ENCODE results near the gene MTREX. TPM values are rescaled to one million over a fixed set of nuclear protein-coding genes. Genes with fewer than 3 reads are reported as not detected.

MTREX gene
- polyA plus RNA-seq, 2 donors, result 19.1 to 21.2 TPM

GRCh38 chr5:55410845-55411244 is 103.1 kb downstream of the MTREX start:
- Histone ChIP-seq H3K36me3 (ENCODE audit: control insufficient read depth in 2 of 2, insufficient read depth in 2 of 2, low read length in 1 of 2) (peaks cover 0 to 3% of the 10 kb centered on the region in 2 donors), H3K27me3 (ENCODE audit: control insufficient read depth in 1 of 2, insufficient read depth in 2 of 2, low read length in 2 of 2) (no peaks in the 10 kb centered on the region), H3K9me3 (ENCODE audit: control insufficient read depth in 2 of 2, insufficient read depth in 1 of 2, low read depth in 1 of 2, low read length in 1 of 2) (no peaks in the 10 kb centered on the region), H3K27ac (ENCODE audit: low read depth in 2 of 2, low read length in 1 of 2) (no peak overlapping the region), H3K4me1 (ENCODE audit: control insufficient read depth in 2 of 2, insufficient read depth in 2 of 2, low read length in 1 of 2) (no peaks in the 10 kb centered on the region), H3K4me3 (ENCODE audit: low read depth in 1 of 2, low read length in 2 of 2) (no peak overlapping the region)
- WGBS, 2 donors, result 81 to 87% methylated on average over 3 of the region's 3 CpGs

GRCh38 chr5:55411876-55412275 is 104.1 kb downstream of the MTREX start:
- Histone ChIP-seq H3K27me3 (ENCODE audit: control insufficient read depth in 1 of 2, insufficient read depth in 2 of 2, low read length in 2 of 2) (no peaks in the 10 kb centered on the region), H3K27ac (ENCODE audit: low read depth in 2 of 2, low read length in 1 of 2) (no peak overlapping the region), H3K4me1 (ENCODE audit: control insufficient read depth in 2 of 2, insufficient read depth in 2 of 2, low read length in 1 of 2) (no peaks in the 10 kb centered on the region), H3K4me3 (ENCODE audit: low read depth in 1 of 2, low read length in 2 of 2) (no peak overlapping the region), H3K9me3 (ENCODE audit: control insufficient read depth in 2 of 2, insufficient read depth in 1 of 2, low read depth in 1 of 2, low read length in 1 of 2) (no peaks in the 10 kb centered on the region), H3K36me3 (ENCODE audit: control insufficient read depth in 2 of 2, insufficient read depth in 2 of 2, low read length in 1 of 2) (no peaks in the 10 kb centered on the region)
- 97 to 98% methylated on average over 1 of the region's 1 CpG for WGBS, 2 donors

- Histone ChIP-seq H3K36me3 (ENCODE audit: control insufficient read depth in 2 of 2, insufficient read depth in 2 of 2, low read length in 1 of 2) (no peaks in the 10 kb centered on the region), H3K4me1 (ENCODE audit: control insufficient read depth in 2 of 2, insufficient read depth in 2 of 2, low read length in 1 of 2) (no peaks in the 10 kb centered on the region)
- WGBS, 2 donors, result 93 to 97% methylated on average over 2 of the region's 2 CpGs
Observed at GRCh38 chr5:55413644-55414043, 105.9 kb downstream of the MTREX start.

GRCh38 chr5:55415071-55415470 is 107.3 kb downstream of the MTREX start:
- H3K4me3 ChIP-seq (ENCODE audit: low read depth in 1 of 2, low read length in 2 of 2), result no peak overlapping the region
- H3K9me3 ChIP-seq (ENCODE audit: control insufficient read depth in 2 of 2, insufficient read depth in 1 of 2, low read depth in 1 of 2, low read length in 1 of 2), result no peaks in the 10 kb centered on the region
- H3K36me3 ChIP-seq (ENCODE audit: control insufficient read depth in 2 of 2, insufficient read depth in 2 of 2, low read length in 1 of 2), result peaks cover 0 to 2% of the 10 kb centered on the region in 2 donors
- no peaks in the 10 kb centered on the region for H3K27me3 ChIP-seq (ENCODE audit: control insufficient read depth in 1 of 2, insufficient read depth in 2 of 2, low read length in 2 of 2)
- H3K27ac ChIP-seq (ENCODE audit: low read depth in 2 of 2, low read length in 1 of 2), result no peak overlapping the region
- H3K4me1 ChIP-seq (ENCODE audit: control insufficient read depth in 2 of 2, insufficient read depth in 2 of 2, low read length in 1 of 2), result no peaks in the 10 kb centered on the region

More at GRCh38 chr5:55413644-55414043, 105.9 kb downstream of the MTREX start:
- H3K27ac ChIP-seq (ENCODE audit: low read depth in 2 of 2, low read length in 1 of 2), result no peak overlapping the region
- H3K9me3 ChIP-seq (ENCODE audit: control insufficient read depth in 2 of 2, insufficient read depth in 1 of 2, low read depth in 1 of 2, low read length in 1 of 2), result no peaks in the 10 kb centered on the region
- no peaks in the 10 kb centered on the region for H3K27me3 ChIP-seq (ENCODE audit: control insufficient read depth in 1 of 2, insufficient read depth in 2 of 2, low read length in 2 of 2)
- no peak overlapping the region for H3K4me3 ChIP-seq (ENCODE audit: low read depth in 1 of 2, low read length in 2 of 2)

GRCh38 chr5:55416306-55416705 is 108.5 kb downstream of the MTREX start:
- Histone ChIP-seq H3K4me1 (ENCODE audit: control insufficient read depth in 2 of 2, insufficient read depth in 2 of 2, low read length in 1 of 2) (no peaks in the 10 kb centered on the region), H3K9me3 (ENCODE audit: control insufficient read depth in 2 of 2, insufficient read depth in 1 of 2, low read depth in 1 of 2, low read length in 1 of 2) (no peaks in the 10 kb centered on the region), H3K36me3 (ENCODE audit: control insufficient read depth in 2 of 2, insufficient read depth in 2 of 2, low read length in 1 of 2) (peaks cover 0 to 2% of the 10 kb centered on the region in 2 donors), H3K4me3 (ENCODE audit: low read depth in 1 of 2, low read length in 2 of 2) (no peak overlapping the region), H3K27ac (ENCODE audit: low read depth in 2 of 2, low read length in 1 of 2) (no peak overlapping the region), H3K27me3 (ENCODE audit: control insufficient read depth in 1 of 2, insufficient read depth in 2 of 2, low read length in 2 of 2) (no peaks in the 10 kb centered on the region)

GRCh38 chr5:55418994-55419968 is 111.5 kb downstream of the MTREX start:
- Histone ChIP-seq H3K36me3 (ENCODE audit: control insufficient read depth in 2 of 2, insufficient read depth in 2 of 2, low read length in 1 of 2) (peaks cover 9 to 12% of the 10 kb centered on the region in 2 donors), H3K4me1 (ENCODE audit: control insufficient read depth in 2 of 2, insufficient read depth in 2 of 2, low read length in 1 of 2) (no peaks in the 10 kb centered on the region), H3K27me3 (ENCODE audit: control insufficient read depth in 1 of 2, insufficient read depth in 2 of 2, low read length in 2 of 2) (no peaks in the 10 kb centered on the region), H3K4me3 (ENCODE audit: low read depth in 1 of 2, low read length in 2 of 2) (no peak overlapping the region), H3K27ac (ENCODE audit: low read depth in 2 of 2, low read length in 1 of 2) (no peak overlapping the region), H3K9me3 (ENCODE audit: control insufficient read depth in 2 of 2, insufficient read depth in 1 of 2, low read depth in 1 of 2, low read length in 1 of 2) (no peaks in the 10 kb centered on the region)

GRCh38 chr5:55421074-55421529 is 113.3 kb downstream of the MTREX start:
- Histone ChIP-seq H3K36me3 (ENCODE audit: control insufficient read depth in 2 of 2, insufficient read depth in 2 of 2, low read length in 1 of 2) (peaks cover 9 to 13% of the 10 kb centered on the region in 2 donors), H3K4me3 (ENCODE audit: low read depth in 1 of 2, low read length in 2 of 2) (no peak overlapping the region), H3K27ac (ENCODE audit: low read depth in 2 of 2, low read length in 1 of 2) (no peak overlapping the region), H3K27me3 (ENCODE audit: control insufficient read depth in 1 of 2, insufficient read depth in 2 of 2, low read length in 2 of 2) (no peaks in the 10 kb centered on the region), H3K4me1 (ENCODE audit: control insufficient read depth in 2 of 2, insufficient read depth in 2 of 2, low read length in 1 of 2) (no peaks in the 10 kb centered on the region), H3K9me3 (ENCODE audit: control insufficient read depth in 2 of 2, insufficient read depth in 1 of 2, low read depth in 1 of 2, low read length in 1 of 2) (no peaks in the 10 kb centered on the region)
- 77 to 82% methylated on average over 4 of the region's 4 CpGs for WGBS, 2 donors

GRCh38 chr5:55426455-55426854 is 118.7 kb downstream of the MTREX start:
- Histone ChIP-seq H3K36me3 (ENCODE audit: control insufficient read depth in 2 of 2, insufficient read depth in 2 of 2, low read length in 1 of 2) (peaks cover 11 to 16% of the 10 kb centered on the region in 2 donors), H3K27me3 (ENCODE audit: control insufficient read depth in 1 of 2, insufficient read depth in 2 of 2, low read length in 2 of 2) (no peaks in the 10 kb centered on the region), H3K9me3 (ENCODE audit: control insufficient read depth in 2 of 2, insufficient read depth in 1 of 2, low read depth in 1 of 2, low read length in 1 of 2) (peaks cover 0 to 3% of the 10 kb centered on the region in 2 donors), H3K27ac (ENCODE audit: low read depth in 2 of 2, low read length in 1 of 2) (no peak overlapping the region), H3K4me3 (ENCODE audit: low read depth in 1 of 2, low read length in 2 of 2) (no peak overlapping the region), H3K4me1 (ENCODE audit: control insufficient read depth in 2 of 2, insufficient read depth in 2 of 2, low read length in 1 of 2) (peaks cover 0 to 2% of the 10 kb centered on the region in 2 donors)
- 97 to 98% methylated on average over 4 of the region's 4 CpGs for WGBS, 2 donors

GRCh38 chr5:55427157-55427556 is 119.4 kb downstream of the MTREX start:
- peaks cover 11 to 16% of the 10 kb centered on the region in 2 donors for H3K36me3 ChIP-seq (ENCODE audit: control insufficient read depth in 2 of 2, insufficient read depth in 2 of 2, low read length in 1 of 2)
- no peaks in the 10 kb centered on the region for H3K27me3 ChIP-seq (ENCODE audit: control insufficient read depth in 1 of 2, insufficient read depth in 2 of 2, low read length in 2 of 2)
- peaks cover 0 to 3% of the 10 kb centered on the region in 2 donors for H3K9me3 ChIP-seq (ENCODE audit: control insufficient read depth in 2 of 2, insufficient read depth in 1 of 2, low read depth in 1 of 2, low read length in 1 of 2)
- peaks cover 0 to 2% of the 10 kb centered on the region in 2 donors for H3K4me1 ChIP-seq (ENCODE audit: control insufficient read depth in 2 of 2, insufficient read depth in 2 of 2, low read length in 1 of 2)
- no peak overlapping the region for H3K4me3 ChIP-seq (ENCODE audit: low read depth in 1 of 2, low read length in 2 of 2)
- H3K27ac ChIP-seq (ENCODE audit: low read depth in 2 of 2, low read length in 1 of 2), result no peak overlapping the region
- WGBS, 2 donors, result 88 to 89% methylated on average over 1 of the region's 1 CpG

- Histone ChIP-seq H3K4me1 (ENCODE audit: control insufficient read depth in 2 of 2, insufficient read depth in 2 of 2, low read length in 1 of 2) (peaks cover 0 to 2% of the 10 kb centered on the region in 2 donors), H3K27me3 (ENCODE audit: control insufficient read depth in 1 of 2, insufficient read depth in 2 of 2, low read length in 2 of 2) (no peaks in the 10 kb centered on the region), H3K9me3 (ENCODE audit: control insufficient read depth in 2 of 2, insufficient read depth in 1 of 2, low read depth in 1 of 2, low read length in 1 of 2) (peaks cover 0 to 3% of the 10 kb centered on the region in 2 donors), H3K4me3 (ENCODE audit: low read depth in 1 of 2, low read length in 2 of 2) (no peak overlapping the region), H3K36me3 (ENCODE audit: control insufficient read depth in 2 of 2, insufficient read depth in 2 of 2, low read length in 1 of 2) (peaks cover 4 to 5% of the 10 kb centered on the region in 2 donors), H3K27ac (ENCODE audit: low read depth in 2 of 2, low read length in 1 of 2) (no peak overlapping the region)
- WGBS, 2 donors, result 48 to 50% methylated on average over 2 of the region's 2 CpGs
Observed at GRCh38 chr5:55429221-55429612, 121.4 kb downstream of the MTREX start.

All from esophagus (tissue), 2 donors.